ENCODE results near the gene RASGEF1C.

DNA sequence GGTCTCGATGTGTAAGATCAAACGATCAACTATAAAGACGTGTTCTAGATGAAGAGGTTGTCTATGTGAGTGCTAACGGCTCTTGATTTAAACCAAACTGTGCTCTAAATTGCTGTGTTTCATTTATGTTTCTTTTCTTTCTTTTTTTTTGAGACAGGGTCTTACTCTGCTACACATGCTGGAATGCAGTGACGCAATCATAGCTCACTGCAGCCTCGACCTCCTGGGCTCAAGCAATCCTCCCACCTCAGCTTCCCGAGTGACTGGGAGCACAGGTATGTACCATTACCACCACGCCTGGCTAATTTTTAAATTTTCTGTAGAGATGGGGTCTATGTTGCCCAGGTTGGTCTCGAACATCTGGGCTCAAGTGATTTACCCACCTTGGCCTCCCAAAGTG, 113.5 kb downstream of the RASGEF1C start:
- TF ChIP-seq RXRA (IDR thresholded peaks at IDR 0.05), result no peak
- TF ChIP-seq GABPA (IDR thresholded peaks at IDR 0.05 in 1 of 2, conservative IDR thresholded peaks at IDR 0.05 in 1 of 2), result no peak
- TF ChIP-seq, protein P1, sequence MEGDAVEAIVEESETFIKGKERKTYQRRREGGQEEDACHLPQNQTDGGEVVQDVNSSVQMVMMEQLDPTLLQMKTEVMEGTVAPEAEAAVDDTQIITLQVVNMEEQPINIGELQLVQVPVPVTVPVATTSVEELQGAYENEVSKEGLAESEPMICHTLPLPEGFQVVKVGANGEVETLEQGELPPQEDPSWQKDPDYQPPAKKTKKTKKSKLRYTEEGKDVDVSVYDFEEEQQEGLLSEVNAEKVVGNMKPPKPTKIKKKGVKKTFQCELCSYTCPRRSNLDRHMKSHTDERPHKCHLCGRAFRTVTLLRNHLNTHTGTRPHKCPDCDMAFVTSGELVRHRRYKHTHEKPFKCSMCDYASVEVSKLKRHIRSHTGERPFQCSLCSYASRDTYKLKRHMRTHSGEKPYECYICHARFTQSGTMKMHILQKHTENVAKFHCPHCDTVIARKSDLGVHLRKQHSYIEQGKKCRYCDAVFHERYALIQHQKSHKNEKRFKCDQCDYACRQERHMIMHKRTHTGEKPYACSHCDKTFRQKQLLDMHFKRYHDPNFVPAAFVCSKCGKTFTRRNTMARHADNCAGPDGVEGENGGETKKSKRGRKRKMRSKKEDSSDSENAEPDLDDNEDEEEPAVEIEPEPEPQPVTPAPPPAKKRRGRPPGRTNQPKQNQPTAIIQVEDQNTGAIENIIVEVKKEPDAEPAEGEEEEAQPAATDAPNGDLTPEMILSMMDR (IDR thresholded peaks at IDR 0.05; ENCODE audit: low read depth, low read length, missing input control), result no peak
- TF ChIP-seq, protein P2, sequence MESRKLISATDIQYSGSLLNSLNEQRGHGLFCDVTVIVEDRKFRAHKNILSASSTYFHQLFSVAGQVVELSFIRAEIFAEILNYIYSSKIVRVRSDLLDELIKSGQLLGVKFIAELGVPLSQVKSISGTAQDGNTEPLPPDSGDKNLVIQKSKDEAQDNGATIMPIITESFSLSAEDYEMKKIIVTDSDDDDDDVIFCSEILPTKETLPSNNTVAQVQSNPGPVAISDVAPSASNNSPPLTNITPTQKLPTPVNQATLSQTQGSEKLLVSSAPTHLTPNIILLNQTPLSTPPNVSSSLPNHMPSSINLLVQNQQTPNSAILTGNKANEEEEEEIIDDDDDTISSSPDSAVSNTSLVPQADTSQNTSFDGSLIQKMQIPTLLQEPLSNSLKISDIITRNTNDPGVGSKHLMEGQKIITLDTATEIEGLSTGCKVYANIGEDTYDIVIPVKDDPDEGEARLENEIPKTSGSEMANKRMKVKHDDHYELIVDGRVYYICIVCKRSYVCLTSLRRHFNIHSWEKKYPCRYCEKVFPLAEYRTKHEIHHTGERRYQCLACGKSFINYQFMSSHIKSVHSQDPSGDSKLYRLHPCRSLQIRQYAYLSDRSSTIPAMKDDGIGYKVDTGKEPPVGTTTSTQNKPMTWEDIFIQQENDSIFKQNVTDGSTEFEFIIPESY (IDR thresholded peaks at IDR 0.05), result no peak
- TF ChIP-seq, protein P3, sequence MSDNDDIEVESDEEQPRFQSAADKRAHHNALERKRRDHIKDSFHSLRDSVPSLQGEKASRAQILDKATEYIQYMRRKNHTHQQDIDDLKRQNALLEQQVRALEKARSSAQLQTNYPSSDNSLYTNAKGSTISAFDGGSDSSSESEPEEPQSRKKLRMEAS (IDR thresholded peaks at IDR 0.05), result no peak
- no peak for TF ChIP-seq EGR1 (IDR thresholded peaks at IDR 0.05; ENCODE audit: low read depth in 2 of 2)
- TF ChIP-seq YY1 (IDR thresholded peaks at IDR 0.05), result no peak
- TF ChIP-seq TAF1 (conservative IDR thresholded peaks at IDR 0.05), result no peak
- TF ChIP-seq RAD21 (IDR thresholded peaks at IDR 0.05), result no peak
- TF ChIP-seq, protein P4, sequence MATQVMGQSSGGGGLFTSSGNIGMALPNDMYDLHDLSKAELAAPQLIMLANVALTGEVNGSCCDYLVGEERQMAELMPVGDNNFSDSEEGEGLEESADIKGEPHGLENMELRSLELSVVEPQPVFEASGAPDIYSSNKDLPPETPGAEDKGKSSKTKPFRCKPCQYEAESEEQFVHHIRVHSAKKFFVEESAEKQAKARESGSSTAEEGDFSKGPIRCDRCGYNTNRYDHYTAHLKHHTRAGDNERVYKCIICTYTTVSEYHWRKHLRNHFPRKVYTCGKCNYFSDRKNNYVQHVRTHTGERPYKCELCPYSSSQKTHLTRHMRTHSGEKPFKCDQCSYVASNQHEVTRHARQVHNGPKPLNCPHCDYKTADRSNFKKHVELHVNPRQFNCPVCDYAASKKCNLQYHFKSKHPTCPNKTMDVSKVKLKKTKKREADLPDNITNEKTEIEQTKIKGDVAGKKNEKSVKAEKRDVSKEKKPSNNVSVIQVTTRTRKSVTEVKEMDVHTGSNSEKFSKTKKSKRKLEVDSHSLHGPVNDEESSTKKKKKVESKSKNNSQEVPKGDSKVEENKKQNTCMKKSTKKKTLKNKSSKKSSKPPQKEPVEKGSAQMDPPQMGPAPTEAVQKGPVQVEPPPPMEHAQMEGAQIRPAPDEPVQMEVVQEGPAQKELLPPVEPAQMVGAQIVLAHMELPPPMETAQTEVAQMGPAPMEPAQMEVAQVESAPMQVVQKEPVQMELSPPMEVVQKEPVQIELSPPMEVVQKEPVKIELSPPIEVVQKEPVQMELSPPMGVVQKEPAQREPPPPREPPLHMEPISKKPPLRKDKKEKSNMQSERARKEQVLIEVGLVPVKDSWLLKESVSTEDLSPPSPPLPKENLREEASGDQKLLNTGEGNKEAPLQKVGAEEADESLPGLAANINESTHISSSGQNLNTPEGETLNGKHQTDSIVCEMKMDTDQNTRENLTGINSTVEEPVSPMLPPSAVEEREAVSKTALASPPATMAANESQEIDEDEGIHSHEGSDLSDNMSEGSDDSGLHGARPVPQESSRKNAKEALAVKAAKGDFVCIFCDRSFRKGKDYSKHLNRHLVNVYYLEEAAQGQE (IDR thresholded peaks at IDR 0.05), result no peak
- TF ChIP-seq NR2F2 (IDR thresholded peaks at IDR 0.05), result no peak

All from liver (tissue), 3 donors.